MM.1S (cell line): ENCODE results near the gene LASP1.

Experiments used
- DNase-seq: peaks from one replicate; pipeline ENCODE4 v3.0.0-alpha.2; 2015
- H2AFZ ChIP-seq: fragments of 300-600 bp; sonication (generic); 2 replicates; pipeline ENCODE4 v1.6.0; 2016; ENCODE audit warnings: antibody characterized with exemption, low read length
- H3F3A ChIP-seq: fragments of 300-600 bp; sonication (generic); 2 replicates; pipeline ENCODE4 v1.6.1; 2016; ENCODE audit warnings: mild to moderate bottlenecking, antibody characterized with exemption, low read length, moderate library complexity, mixed read lengths; ENCODE audit not compliant: insufficient read depth
- H3K27ac ChIP-seq: fragments of 300-600 bp; sonication (generic); 2 replicates; pipeline ENCODE4 v1.5.1; 2016; ENCODE audit warnings: mild to moderate bottlenecking, low read length
- H3K27me3 ChIP-seq: fragments of 300-600 bp; sonication (generic); replicated peaks from 2 replicates; pipeline ENCODE4 v1.6.0; 2016; ENCODE audit warnings: low read length; ENCODE audit not compliant: insufficient read depth
- H3K36me3 ChIP-seq: fragments of 300-600 bp; sonication (generic); replicated peaks from 2 replicates; pipeline ENCODE4 v1.6.1; 2016; ENCODE audit warnings: mild to moderate bottlenecking, low read length, mixed read lengths; ENCODE audit not compliant: insufficient read depth
- H3K4me1 ChIP-seq: fragments of 300-600 bp; sonication (generic); 2 replicates; pipeline ENCODE4 v1.6.1; 2016; ENCODE audit warnings: low read length, mixed read lengths
- H3K4me2 ChIP-seq: fragments of 300-600 bp; sonication (generic); 2 replicates; pipeline ENCODE4 v1.6.0; 2016; ENCODE audit warnings: low read depth, low read length
- H3K4me3 ChIP-seq: fragments of 300-600 bp; sonication (generic); 2 replicates; pipeline ENCODE4 v1.5.1; 2016; ENCODE audit warnings: low read length, mixed read lengths
- H3K79me2 ChIP-seq: fragments of 300-600 bp; sonication (generic); 2 replicates; pipeline ENCODE4 v1.6.1; 2016; ENCODE audit warnings: mixed run types, low read length, mixed read lengths
- H3K9ac ChIP-seq: fragments of 300-600 bp; sonication (generic); 2 replicates; pipeline ENCODE4 v1.6.1; 2016; ENCODE audit warnings: low read length, mixed read lengths
- H3K9me2 ChIP-seq: fragments of 300-600 bp; sonication (generic); replicated peaks from 2 replicates; pipeline ENCODE4 v1.6.1; 2016; ENCODE audit warnings: mild to moderate bottlenecking, low read length, mixed read lengths; ENCODE audit not compliant: insufficient read depth
- H3K9me3 ChIP-seq: fragments of 300-600 bp; sonication (generic); replicated peaks from 2 replicates; pipeline ENCODE4 v1.6.1; 2016; ENCODE audit warnings: mild to moderate bottlenecking, low read length, mixed read lengths; ENCODE audit not compliant: insufficient read depth
- H4K20me1 ChIP-seq: fragments of 300-600 bp; sonication (generic); 2 replicates; pipeline ENCODE4 v1.6.1; 2016; ENCODE audit warnings: mild to moderate bottlenecking, low read length, moderate library complexity, mixed read lengths; ENCODE audit not compliant: insufficient read depth
- EZH2 ChIP-seq: fragments of 300-600 bp; sonication (generic); optimal IDR thresholded peaks from 2 replicates; pipeline ENCODE3; 2017; ENCODE audit warnings: low read depth, mild to moderate bottlenecking, antibody characterized with exemption, low read length, mixed read lengths
- EZH2phosphoT487 ChIP-seq: fragments of 300-600 bp; sonication (generic); IDR thresholded peaks from 2 replicates; pipeline ENCODE4 v1.6.1; 2018; ENCODE audit warnings: antibody characterized with exemption, low read length
- TF ChIP-seq, protein P1 (sequence below): fragments of 300-600 bp; sonication (generic); IDR thresholded peaks from 2 replicates; pipeline ENCODE4 v1.5.1; 2016; ENCODE audit warnings: antibody characterized with exemption, low read length, mixed read lengths

Gene LASP1

DNA sequence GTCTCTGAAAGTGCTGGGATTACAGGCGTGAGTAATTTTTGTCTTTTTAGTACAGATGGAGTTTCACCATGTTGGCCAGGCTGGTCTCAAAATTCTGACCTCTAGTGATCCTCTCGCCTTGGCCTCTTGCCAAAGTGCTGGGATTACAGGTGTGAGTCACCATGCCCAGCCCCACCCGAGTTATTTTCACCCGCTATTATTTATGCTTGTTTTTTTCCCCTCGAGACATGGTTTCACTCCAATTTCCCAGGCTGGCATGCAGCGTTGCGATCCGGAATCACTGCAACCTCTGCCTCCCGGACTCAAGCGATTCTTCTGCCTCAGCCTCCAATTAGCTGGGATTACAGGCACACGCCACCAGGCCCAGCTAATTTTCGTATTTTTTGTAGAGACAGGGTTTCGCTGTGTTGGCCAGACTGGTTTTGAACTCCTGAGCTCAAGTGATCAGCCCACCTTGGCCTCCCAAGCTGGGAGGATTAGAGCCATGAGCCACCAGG, 25.5 kb upstream of the LASP1 start:
- Histone ChIP-seq H4K20me1 (no peaks in the 10 kb centered on the region), H3K9me2 (no peaks in the 10 kb centered on the region), H3K4me1 (no peaks in the 10 kb centered on the region), H3K9me3 (no peaks in the 10 kb centered on the region), H2AFZ (peak overlapping the region; percentile 42; the same call in 1 of the 2 replicates), H3K9ac (no peak overlapping the region; the same call in 1 of the 2 replicates), H3K4me2 (peak overlapping the region; percentile 60; the same call in 1 of the 2 replicates), H3K27ac (peak overlapping the region; percentile 65; the same call in 1 of the 2 replicates), H3K36me3 (peaks cover 4% of the 10 kb centered on the region; the same call in 1 of the 2 replicates), H3K79me2 (no peaks in the 10 kb centered on the region), H3F3A (peaks cover 33% of the 10 kb centered on the region), H3K4me3 (peak overlapping the region; percentile 15; the same call in 1 of the 2 replicates), H3K27me3 (no peaks in the 10 kb centered on the region)
- peak; percentile 89 for DNase-seq
- TF ChIP-seq EZH2, result no peak
- TF ChIP-seq, protein P1, sequence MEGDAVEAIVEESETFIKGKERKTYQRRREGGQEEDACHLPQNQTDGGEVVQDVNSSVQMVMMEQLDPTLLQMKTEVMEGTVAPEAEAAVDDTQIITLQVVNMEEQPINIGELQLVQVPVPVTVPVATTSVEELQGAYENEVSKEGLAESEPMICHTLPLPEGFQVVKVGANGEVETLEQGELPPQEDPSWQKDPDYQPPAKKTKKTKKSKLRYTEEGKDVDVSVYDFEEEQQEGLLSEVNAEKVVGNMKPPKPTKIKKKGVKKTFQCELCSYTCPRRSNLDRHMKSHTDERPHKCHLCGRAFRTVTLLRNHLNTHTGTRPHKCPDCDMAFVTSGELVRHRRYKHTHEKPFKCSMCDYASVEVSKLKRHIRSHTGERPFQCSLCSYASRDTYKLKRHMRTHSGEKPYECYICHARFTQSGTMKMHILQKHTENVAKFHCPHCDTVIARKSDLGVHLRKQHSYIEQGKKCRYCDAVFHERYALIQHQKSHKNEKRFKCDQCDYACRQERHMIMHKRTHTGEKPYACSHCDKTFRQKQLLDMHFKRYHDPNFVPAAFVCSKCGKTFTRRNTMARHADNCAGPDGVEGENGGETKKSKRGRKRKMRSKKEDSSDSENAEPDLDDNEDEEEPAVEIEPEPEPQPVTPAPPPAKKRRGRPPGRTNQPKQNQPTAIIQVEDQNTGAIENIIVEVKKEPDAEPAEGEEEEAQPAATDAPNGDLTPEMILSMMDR, result no peak

DNA sequence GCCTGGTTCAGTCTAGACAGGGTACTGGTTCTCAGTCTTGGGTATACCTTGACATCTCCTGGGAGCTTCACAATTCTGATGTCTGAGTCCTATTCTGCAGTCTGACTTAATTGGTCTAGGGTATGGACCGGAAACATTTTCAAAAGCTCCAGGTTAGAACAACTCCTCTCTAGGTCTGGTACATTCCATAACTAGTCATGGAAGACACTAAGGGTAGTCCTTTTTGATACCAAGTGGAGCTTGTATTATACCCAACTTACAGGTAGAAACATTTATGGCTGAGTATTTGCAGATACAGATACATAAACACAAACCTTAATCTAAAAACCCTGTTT, 21.3 kb upstream of the LASP1 start:
- Histone ChIP-seq H3K9ac (no peak overlapping the region), H3F3A (peaks cover 75% of the 10 kb centered on the region)

DNA sequence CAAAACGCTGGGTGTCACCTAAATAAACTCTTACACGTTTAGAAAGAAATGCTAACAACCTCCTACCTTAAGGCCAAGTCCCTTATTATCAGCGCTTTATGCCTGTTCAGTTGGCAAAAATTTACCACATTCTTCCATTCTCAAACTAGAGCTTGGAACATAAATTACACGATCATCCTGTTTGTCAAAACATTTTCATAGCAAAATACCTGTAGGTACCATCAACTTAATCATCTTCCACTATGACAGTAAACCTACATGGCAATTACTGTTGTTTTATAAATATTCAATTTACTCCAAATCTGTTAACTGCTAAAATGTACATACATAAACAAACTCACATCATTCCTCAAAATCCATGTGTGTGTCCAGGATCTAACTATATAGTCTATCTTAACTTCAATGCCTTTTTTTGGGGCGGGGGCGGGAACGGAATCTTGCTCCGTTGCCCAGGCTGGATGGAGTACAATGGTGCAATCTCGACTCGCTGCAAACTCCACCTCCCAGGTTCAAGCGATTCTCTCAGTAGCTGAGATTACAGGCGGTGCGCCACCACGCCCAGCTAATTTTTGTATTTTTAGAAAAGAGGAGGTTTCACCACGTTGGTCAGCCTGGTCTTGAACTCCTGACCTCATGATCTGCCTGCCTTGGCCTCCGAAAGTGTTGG, 20.8 kb upstream of the LASP1 start:
- no peak overlapping the region for H3K4me3 ChIP-seq
- no peaks in the 10 kb centered on the region for H3K9me2 ChIP-seq
- no peak for DNase-seq
- peaks cover 77% of the 10 kb centered on the region for H3F3A ChIP-seq
- no peaks in the 10 kb centered on the region for H3K9me3 ChIP-seq
- no peak overlapping the region for H3K27ac ChIP-seq
- peaks cover 11% of the 10 kb centered on the region for H3K4me1 ChIP-seq
- TF ChIP-seq, protein P1, result no peak
- no peak for TF ChIP-seq EZH2phosphoT487
- TF ChIP-seq EZH2, result no peak
- H3K9ac ChIP-seq, result no peak overlapping the region
- no peaks in the 10 kb centered on the region for H3K27me3 ChIP-seq
- no peak overlapping the region for H3K4me2 ChIP-seq
- peaks cover 41% of the 10 kb centered on the region for H3K79me2 ChIP-seq
- peaks cover 36% of the 10 kb centered on the region; the same call in 1 of the 2 replicates for H3K36me3 ChIP-seq
- H2AFZ ChIP-seq, result no peak overlapping the region
- peaks cover 24% of the 10 kb centered on the region for H4K20me1 ChIP-seq

More for the DNA sequence above, 21.3 kb upstream of the LASP1 start:
- TF ChIP-seq EZH2, result no peak
- no peak for TF ChIP-seq EZH2phosphoT487
- TF ChIP-seq, protein P1, result no peak
- H3K27me3 ChIP-seq, result no peaks in the 10 kb centered on the region
- H3K79me2 ChIP-seq, result peaks cover 40% of the 10 kb centered on the region
- H3K4me2 ChIP-seq, result no peak overlapping the region
- H3K4me1 ChIP-seq, result peaks cover 11% of the 10 kb centered on the region
- H3K36me3 ChIP-seq, result peaks cover 36% of the 10 kb centered on the region; the same call in 1 of the 2 replicates
- no peak overlapping the region for H3K4me3 ChIP-seq
- H4K20me1 ChIP-seq, result peaks cover 24% of the 10 kb centered on the region
- DNase-seq, result no peak
- H3K27ac ChIP-seq, result no peak overlapping the region
- no peaks in the 10 kb centered on the region for H3K9me3 ChIP-seq
- H2AFZ ChIP-seq, result no peak overlapping the region
- H3K9me2 ChIP-seq, result no peaks in the 10 kb centered on the region
